GM20000 (cell line): Measurements from ENCODE around the gene LNX1.

Experiments used
- DNase-seq: peaks from one replicate; pipeline ENCODE4 v3.0.0; 2012; ENCODE audit warnings: low spot score
- CTCF ChIP-seq: IDR thresholded peaks from 2 replicates; pipeline ENCODE4 v1.5.1; 2012; ENCODE audit warnings: mild to moderate bottlenecking, control low read depth; ENCODE audit errors: extremely low read depth, missing control alignments

Gene LNX1

GRCh38 chr4:53574528-53574927 is 16.8 kb downstream of the LNX1 start:
- no peak for TF ChIP-seq CTCF

GRCh38 chr4:53573696-53574095 is 17.6 kb downstream of the LNX1 start:
- DNase-seq, result no peak
- no peak for TF ChIP-seq CTCF

More at GRCh38 chr4:53574528-53574927, 16.8 kb downstream of the LNX1 start:
- no peak for DNase-seq

- TF ChIP-seq CTCF, result no peak
- no peak for DNase-seq
Observed at GRCh38 chr4:53572600-53572994, 18.7 kb downstream of the LNX1 start.

- no peak for TF ChIP-seq CTCF
- DNase-seq, result no peak
Observed at GRCh38 chr4:53571936-53572599, 19.2 kb downstream of the LNX1 start.

GRCh38 chr4:53563824-53564223 is 27.5 kb downstream of the LNX1 start:
- peak; percentile 50 for DNase-seq
- no peak for TF ChIP-seq CTCF

- DNase-seq, result no peak
Observed at GRCh38 chr4:53562409-53562808, 28.9 kb downstream of the LNX1 start.

More at GRCh38 chr4:53562409-53562808, 28.9 kb downstream of the LNX1 start:
- TF ChIP-seq CTCF, result no peak
